ENCODE results near the gene RGS7.
"Not testable (repeated sequence)": the region's sequence is repeated elsewhere in the genome, so short reads cannot be mapped to it uniquely, and the experiment has no call there.

Gene RGS7

GRCh38 chr1:241217516-241217915 lies 139.5 kb downstream of the RGS7 start:
- no peak for DNase-seq
- intact Hi-C loops (cut with DNase I), result no loop called here

DNA sequence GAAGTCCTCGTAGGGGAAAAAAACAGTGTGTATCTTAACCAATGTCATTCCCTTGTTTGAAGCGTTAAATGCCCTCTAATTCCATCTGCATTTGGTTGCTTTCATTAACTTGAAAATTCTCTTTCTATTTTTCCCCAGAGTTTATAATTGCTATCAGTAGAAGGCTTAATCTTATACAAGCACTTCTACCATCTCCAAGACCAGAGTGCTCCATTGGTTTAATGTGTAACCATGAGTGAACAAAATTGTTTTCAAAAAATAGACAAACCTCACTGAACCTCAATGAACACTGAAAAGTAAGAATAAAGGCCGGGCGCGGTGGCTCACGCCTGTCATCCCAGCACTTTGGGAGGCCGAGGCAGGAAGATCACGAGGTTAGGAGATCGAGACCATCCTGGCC lies 141.3 kb downstream of the RGS7 start:
- intact Hi-C loops (cut with DNase I), result no loop called here
- DNase-seq, result no peak

- intact Hi-C loops (cut with DNase I), result no loop called here
- DNase-seq, result no peak
These were observed 141.8 kb downstream of the RGS7 start for GRCh38 chr1:241215203-241215602.

- no peak for DNase-seq
- intact Hi-C loops (cut with DNase I), result no loop called here
These were observed 143.9 kb downstream of the RGS7 start for GRCh38 chr1:241213139-241213538.

DNA sequence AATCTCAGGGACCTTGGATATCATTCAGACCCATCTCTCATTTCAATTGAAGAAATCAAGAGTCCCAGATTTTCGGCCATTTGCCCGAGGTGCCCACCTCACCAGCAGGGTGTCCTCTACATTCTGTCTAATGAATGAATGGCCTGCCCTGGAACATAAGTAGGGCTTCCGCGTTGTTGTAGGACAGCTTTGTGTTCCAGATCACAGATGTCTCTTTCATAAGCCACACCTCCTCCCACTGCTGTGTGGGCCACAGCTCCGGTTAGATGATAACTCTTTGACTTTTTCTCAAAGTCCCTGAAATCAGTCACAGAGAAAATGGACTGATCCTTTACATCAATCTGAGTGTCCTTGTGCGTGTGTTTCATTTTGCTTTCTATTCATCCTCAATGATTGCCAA lies 144.4 kb downstream of the RGS7 start:
- DNase-seq, result peak in 4 of 10 donors; percentile 8 to 72 (median 16)
- intact Hi-C loops (cut with DNase I), result no loop called here

GRCh38 chr1:241208910-241209379 lies 148.1 kb downstream of the RGS7 start:
- no peak for DNase-seq
- intact Hi-C loops (cut with DNase I), result no loop called here

- intact Hi-C loops (cut with DNase I), result no loop called here
- no peak for DNase-seq
These were observed 153.2 kb downstream of the RGS7 start for GRCh38 chr1:241203817-241204216.

GRCh38 chr1:241202401-241202800 lies 154.6 kb downstream of the RGS7 start:
- intact Hi-C loops (cut with DNase I), result no loop called here
- no peak for DNase-seq

DNA sequence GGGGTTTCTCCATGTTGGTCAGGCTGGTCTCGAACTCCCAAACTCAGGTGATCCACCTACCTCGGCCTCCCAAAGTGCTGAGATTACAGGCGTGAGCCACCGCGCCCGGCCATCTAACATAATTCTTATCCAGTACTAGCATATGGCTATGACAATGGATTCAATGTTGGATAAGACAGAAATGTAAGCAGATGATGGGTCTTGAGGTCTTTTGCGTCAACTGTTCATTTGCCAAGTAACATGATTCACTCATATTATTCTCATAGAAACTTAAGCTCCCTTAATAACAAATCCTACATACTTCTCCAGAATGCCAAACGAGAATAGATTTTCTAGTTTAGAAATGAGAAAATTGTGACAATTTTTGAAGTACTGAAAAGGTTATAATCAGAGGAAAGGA lies 170.3 kb downstream of the RGS7 start:
- DNase-seq, result no peak
- intact Hi-C loops (cut with DNase I), result no loop called here

DNA sequence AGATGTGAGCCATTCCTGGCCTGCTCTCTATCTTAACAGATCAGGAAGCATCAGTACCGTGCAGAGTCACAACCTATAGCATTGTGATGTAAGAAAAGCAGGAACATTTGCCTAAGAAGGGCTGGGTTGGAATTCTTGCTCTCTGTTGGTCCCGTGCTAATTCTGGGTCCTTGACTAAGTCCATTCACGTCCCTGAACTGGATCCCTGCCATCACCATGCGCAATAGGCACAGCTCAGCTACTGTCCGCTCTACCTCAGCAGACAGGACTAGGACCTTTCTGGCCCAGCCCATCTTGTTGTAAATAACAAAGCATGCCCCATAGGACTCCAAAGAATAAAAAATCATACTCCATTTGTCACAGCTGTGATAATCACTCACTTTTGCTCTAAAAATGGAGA lies 175.0 kb downstream of the RGS7 start:
- intact Hi-C loops (cut with DNase I), result no loop called here
- no peak for DNase-seq

DNA sequence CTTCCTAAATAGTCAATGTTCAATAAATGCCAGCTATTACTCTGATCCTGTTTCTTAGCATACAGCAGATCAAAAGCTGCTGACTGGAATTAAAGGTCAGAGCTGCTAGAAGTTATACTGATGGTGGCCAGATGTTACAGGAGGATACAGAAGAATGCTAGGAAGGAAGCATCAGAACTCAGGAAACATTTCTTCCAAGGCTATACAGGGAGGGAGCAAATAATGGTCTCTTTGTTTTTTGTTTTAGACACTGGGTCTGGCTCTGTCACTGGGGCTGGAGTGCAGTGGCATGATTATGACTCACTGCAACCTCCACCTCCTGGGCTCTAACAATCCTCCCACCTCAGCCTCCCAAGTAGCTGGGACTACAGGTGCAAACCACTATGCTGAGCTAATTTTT lies 175.5 kb downstream of the RGS7 start:
- intact Hi-C loops (cut with DNase I), result no loop called here
- no peak for DNase-seq

DNA sequence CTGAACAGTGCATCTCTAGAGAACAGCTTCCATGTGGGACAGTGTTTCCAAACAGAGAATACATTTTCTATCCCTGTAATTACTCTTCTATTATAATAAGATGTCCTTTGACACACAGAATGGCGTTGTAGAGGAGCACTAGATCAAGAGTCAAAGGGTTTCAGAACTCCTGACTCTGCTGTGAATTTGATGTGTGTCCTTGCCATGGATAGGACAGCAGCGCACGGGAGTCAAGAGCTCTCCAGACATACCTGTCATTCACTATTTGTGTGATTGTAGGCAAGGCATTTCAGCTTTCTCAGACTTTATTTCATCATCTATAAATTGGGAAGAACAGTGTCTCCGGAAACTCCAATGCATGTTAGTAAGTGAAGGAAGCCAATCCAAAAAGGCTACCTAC lies 176.4 kb downstream of the RGS7 start:
- no peak for DNase-seq
- intact Hi-C loops (cut with DNase I), result no loop called here

GRCh38 chr1:241177660-241178059 lies 179.3 kb downstream of the RGS7 start:
- intact Hi-C loops (cut with DNase I), result no loop called here
- no peak for DNase-seq

DNA sequence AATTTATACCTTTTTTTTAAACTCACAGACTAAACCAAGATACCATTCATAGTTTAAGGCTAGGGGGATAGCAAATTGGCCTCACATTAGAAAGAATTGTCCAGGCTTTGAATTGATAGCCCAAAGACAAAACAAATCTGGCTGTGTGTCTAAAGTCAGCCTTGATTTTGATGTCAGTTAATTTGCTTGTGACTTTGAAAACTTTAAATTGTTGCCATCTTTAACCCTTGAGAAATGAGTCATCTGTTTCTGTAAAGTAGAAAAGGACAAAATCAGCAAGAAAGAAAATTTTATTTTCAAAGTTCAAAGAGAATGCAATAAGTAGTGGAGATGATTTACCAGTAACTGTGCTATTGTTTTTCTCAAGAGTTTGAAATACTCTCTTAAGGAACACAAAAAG lies 184.5 kb downstream of the RGS7 start:
- no peak for DNase-seq
- intact Hi-C loops (cut with DNase I), result no loop called here

GRCh38 chr1:241171991-241172390 lies 185.0 kb downstream of the RGS7 start:
- intact Hi-C loops (cut with DNase I), result no loop called here
- no peak for DNase-seq

DNA sequence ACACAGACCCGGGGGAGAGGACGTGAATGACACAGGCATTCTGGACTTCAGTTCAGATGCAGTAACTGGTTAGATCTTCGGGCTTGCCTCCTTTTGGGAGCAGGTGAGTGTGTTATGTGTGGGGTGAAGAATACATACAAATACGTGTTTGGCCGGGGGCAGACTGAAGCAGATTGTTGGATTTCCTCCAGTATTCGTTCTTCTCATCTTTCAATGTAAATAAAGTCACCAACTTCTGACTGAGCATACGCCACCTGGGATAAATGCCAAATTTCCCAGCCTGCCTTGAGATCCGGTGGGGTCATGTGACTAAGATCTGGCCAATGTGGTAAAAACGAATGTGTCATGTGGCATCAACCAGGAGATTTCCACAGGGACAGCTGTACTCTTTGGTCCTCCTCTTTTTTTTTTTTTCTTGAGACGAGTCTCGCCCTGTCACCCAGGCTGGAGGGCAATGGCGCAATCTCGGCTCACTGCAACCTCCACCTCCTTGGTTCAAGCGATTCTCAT lies 189.8 kb downstream of the RGS7 start:
- no peak for DNase-seq
- intact Hi-C loops (cut with DNase I), result no loop called here

DNA sequence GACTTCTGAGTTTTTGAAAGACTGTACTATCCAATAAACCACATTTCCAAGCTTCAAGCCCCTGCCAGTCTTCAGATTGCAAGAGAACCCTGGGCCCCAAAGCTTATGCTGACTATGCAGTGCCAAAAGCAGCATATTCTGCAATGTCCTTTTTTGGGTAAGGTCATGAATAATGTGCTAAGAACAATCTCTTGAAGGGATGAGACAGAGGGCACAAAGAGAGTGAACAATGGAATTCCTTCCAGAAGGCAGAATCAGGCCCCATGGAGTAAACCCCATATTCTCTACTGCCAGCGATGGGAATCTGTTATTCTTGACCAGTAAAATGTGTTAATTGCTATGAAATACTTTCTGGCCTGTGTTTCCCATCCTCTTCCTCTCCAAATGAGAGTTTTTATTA lies 190.4 kb downstream of the RGS7 start:
- intact Hi-C loops (cut with DNase I), result no loop called here
- no peak for DNase-seq

- DNase-seq; intact Hi-C loops (cut with DNase I): not testable (repeated sequence)
These were observed 191.7 kb downstream of the RGS7 start for GRCh38 chr1:241165256-241165655.

- DNase-seq, result no peak
- intact Hi-C loops (cut with DNase I), result no loop called here
These were observed 193.6 kb downstream of the RGS7 start for GRCh38 chr1:241163363-241163762.

GRCh38 chr1:241161188-241161689 lies 195.8 kb downstream of the RGS7 start:
- DNase-seq, result no peak
- intact Hi-C loops (cut with DNase I), result no loop called here

GRCh38 chr1:241157435-241157834 lies 199.6 kb downstream of the RGS7 start:
- intact Hi-C loops (cut with DNase I), result no loop called here

GRCh38 chr1:241156231-241156965 lies 200.6 kb downstream of the RGS7 start:
- intact Hi-C loops (cut with DNase I), result no loop called here
- DNase-seq, result no peak

More at GRCh38 chr1:241157435-241157834, 199.6 kb downstream of the RGS7 start:
- no peak for DNase-seq

Measured in posterior cingulate gyrus (tissue), 11 donors.